BJ (cell line): ENCODE results near the gene AIMP1. TPM values are rescaled to one million over a fixed set of nuclear protein-coding genes. Genes with fewer than 3 reads are reported as not detected.
"Not testable (repeated sequence)": the region's sequence is repeated elsewhere in the genome, so short reads cannot be mapped to it uniquely, and the experiment has no call there.

ENCODE experiments used
- CTCF ChIA-PET: fragments of 350-600 bp; formaldehyde crosslinking; extraction: SDS; loops from one replicate; lab custom pipeline; 2021; ENCODE audit warnings: antibody characterized with exemption, inconsistent platforms; lab: Yijun Ruan, JAX
- POLR2A ChIA-PET: fragments of 300-600 bp; sonication (Branson Sonifier 250); formaldehyde crosslinking; extraction: SDS; loops from one replicate; lab custom pipeline; 2021; ENCODE audit warnings: antibody characterized with exemption; lab: Charles Lee
- DNase-seq: peaks from one replicate; pipeline ENCODE4 v3.0.0-alpha.2; 2011; ENCODE audit warnings: low read depth
- H3K27me3 ChIP-seq: 2 replicates; pipeline ENCODE4 v1.6.0; 2011; ENCODE audit warnings: low read length; ENCODE audit not compliant: control insufficient read depth, insufficient read depth
- H3K36me3 ChIP-seq: 2 replicates; pipeline ENCODE4 v1.5.1; 2011; ENCODE audit warnings: low read length; ENCODE audit not compliant: control insufficient read depth, insufficient read depth
- H3K4me3 ChIP-seq: 2 replicates; pipeline ENCODE4 v1.5.1; 2011; ENCODE audit warnings: low read depth, mild to moderate bottlenecking, control low read depth, low read length
- CTCF ChIP-seq: IDR thresholded peaks from 2 replicates; pipeline ENCODE4 v1.5.1; 2011; ENCODE audit warnings: low read depth, mild to moderate bottlenecking, control low read depth, inconsistent platforms, low read length, moderate library complexity; ENCODE audit not compliant: insufficient read depth
- polyA plus RNA-seq: library from polyadenylated mRNA; depleted of rRNA; stranded (reverse); fragments of >200 nt; gene quantifications from 2 replicates; pipeline ENCODE4 v1.2.3, GENCODE V29; 2011

Gene AIMP1
- polyA plus RNA-seq, 1 experiment, result 10.8 TPM

GRCh38 chr4:106317815-106318214, 1.5 kb downstream of the AIMP1 start:
- DNase-seq, result no peak
- H3K4me3 ChIP-seq, result no peak overlapping the region
- H3K27me3 ChIP-seq, result no peaks in the 10 kb centered on the region
- no peaks in the 10 kb centered on the region for H3K36me3 ChIP-seq
- ChIA-PET CTCF (no interaction called here), POLR2A (no interaction called here)
- TF ChIP-seq CTCF, result no peak

- no peak for TF ChIP-seq CTCF
- H3K4me3 ChIP-seq, result no peak overlapping the region
- DNase-seq, result no peak
- no peaks in the 10 kb centered on the region for H3K36me3 ChIP-seq
- POLR2A ChIA-PET, result no interaction called here
- H3K27me3 ChIP-seq, result no peaks in the 10 kb centered on the region
- CTCF ChIA-PET, result no interaction called here
Observed at GRCh38 chr4:106318511-106318910, 2.2 kb downstream of the AIMP1 start.

GRCh38 chr4:106320235-106320634, 3.9 kb downstream of the AIMP1 start:
- H3K4me3 ChIP-seq, result no peak overlapping the region
- ChIA-PET CTCF (interaction anchor here (1.1 kb wide), 1 partner anchor 8 kb away, joined by 4 read pairs; no protein-coding TSS in a partner anchor), POLR2A (interaction anchor here (0.7 kb wide), 1 partner anchor 1335 kb away, joined by 4 read pairs; no protein-coding TSS in a partner anchor)
- no peak for DNase-seq
- H3K36me3 ChIP-seq, result no peaks in the 10 kb centered on the region
- no peak for TF ChIP-seq CTCF
- H3K27me3 ChIP-seq, result no peaks in the 10 kb centered on the region

GRCh38 chr4:106321168-106321567, 4.8 kb downstream of the AIMP1 start:
- H3K27me3 ChIP-seq, DNase-seq, CTCF ChIA-PET, POLR2A ChIA-PET, H3K4me3 ChIP-seq, H3K36me3 ChIP-seq: not testable (repeated sequence)

GRCh38 chr4:106321814-106322213, 5.5 kb downstream of the AIMP1 start:
- DNase-seq, CTCF ChIA-PET, H3K4me3 ChIP-seq, H3K36me3 ChIP-seq, H3K27me3 ChIP-seq, POLR2A ChIA-PET: not testable (repeated sequence)

- POLR2A ChIA-PET, result no interaction called here
- Histone ChIP-seq H3K4me3 (no peak overlapping the region), H3K36me3 (no peaks in the 10 kb centered on the region), H3K27me3 (no peaks in the 10 kb centered on the region)
- no peak for DNase-seq
- no peak for TF ChIP-seq CTCF
- CTCF ChIA-PET, result no interaction called here
Observed at GRCh38 chr4:106323119-106323518, 6.8 kb downstream of the AIMP1 start.
